ENCODE data around the gene MDN1. TPM values are rescaled to one million over a fixed set of nuclear protein-coding genes. Genes with fewer than 3 reads are reported as not detected.

Gene MDN1
- total and polyA plus RNA-seq, 2 of the 8 experiments (the other 6 are each of a cell fraction or from before 2014, with no cell fraction given): 53.5 to 179 TPM

GRCh38 chr6:89610149-89610642 is 209.4 kb downstream of the MDN1 start (continued):
- TF ChIP-seq, protein P1, sequence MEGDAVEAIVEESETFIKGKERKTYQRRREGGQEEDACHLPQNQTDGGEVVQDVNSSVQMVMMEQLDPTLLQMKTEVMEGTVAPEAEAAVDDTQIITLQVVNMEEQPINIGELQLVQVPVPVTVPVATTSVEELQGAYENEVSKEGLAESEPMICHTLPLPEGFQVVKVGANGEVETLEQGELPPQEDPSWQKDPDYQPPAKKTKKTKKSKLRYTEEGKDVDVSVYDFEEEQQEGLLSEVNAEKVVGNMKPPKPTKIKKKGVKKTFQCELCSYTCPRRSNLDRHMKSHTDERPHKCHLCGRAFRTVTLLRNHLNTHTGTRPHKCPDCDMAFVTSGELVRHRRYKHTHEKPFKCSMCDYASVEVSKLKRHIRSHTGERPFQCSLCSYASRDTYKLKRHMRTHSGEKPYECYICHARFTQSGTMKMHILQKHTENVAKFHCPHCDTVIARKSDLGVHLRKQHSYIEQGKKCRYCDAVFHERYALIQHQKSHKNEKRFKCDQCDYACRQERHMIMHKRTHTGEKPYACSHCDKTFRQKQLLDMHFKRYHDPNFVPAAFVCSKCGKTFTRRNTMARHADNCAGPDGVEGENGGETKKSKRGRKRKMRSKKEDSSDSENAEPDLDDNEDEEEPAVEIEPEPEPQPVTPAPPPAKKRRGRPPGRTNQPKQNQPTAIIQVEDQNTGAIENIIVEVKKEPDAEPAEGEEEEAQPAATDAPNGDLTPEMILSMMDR (IDR thresholded peaks at IDR 0.05; ENCODE audit: control extremely low read depth in 1 of 3, insufficient read depth in 1 of 3, low read depth in 1 of 3, low read length in 3 of 3): peak; percentile 80 to 89 (median 82)
- no peak for TF ChIP-seq RBBP5 (IDR thresholded peaks at IDR 0.05; ENCODE audit: borderline replicate concordance, low read depth, low read length)
- TF ChIP-seq CEBPB (IDR thresholded peaks at IDR 0.05; ENCODE audit: low read depth, low read length): peak; percentile 17; the same call in 1 of the 2 replicates
- no peak for TF ChIP-seq JUN (IDR thresholded peaks at IDR 0.05; ENCODE audit: low read depth, low read length)
- no peak for TF ChIP-seq CREB1 (IDR thresholded peaks at IDR 0.05)
- no peak for TF ChIP-seq TAF7 (optimal IDR thresholded peaks at IDR 0.05; ENCODE audit: borderline replicate concordance, low read depth, low read length)
- TF ChIP-seq TEAD4 (IDR thresholded peaks at IDR 0.05; ENCODE audit: low read depth, low read length): no peak
- TF ChIP-seq, protein P2, sequence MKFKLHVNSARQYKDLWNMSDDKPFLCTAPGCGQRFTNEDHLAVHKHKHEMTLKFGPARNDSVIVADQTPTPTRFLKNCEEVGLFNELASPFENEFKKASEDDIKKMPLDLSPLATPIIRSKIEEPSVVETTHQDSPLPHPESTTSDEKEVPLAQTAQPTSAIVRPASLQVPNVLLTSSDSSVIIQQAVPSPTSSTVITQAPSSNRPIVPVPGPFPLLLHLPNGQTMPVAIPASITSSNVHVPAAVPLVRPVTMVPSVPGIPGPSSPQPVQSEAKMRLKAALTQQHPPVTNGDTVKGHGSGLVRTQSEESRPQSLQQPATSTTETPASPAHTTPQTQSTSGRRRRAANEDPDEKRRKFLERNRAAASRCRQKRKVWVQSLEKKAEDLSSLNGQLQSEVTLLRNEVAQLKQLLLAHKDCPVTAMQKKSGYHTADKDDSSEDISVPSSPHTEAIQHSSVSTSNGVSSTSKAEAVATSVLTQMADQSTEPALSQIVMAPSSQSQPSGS (IDR thresholded peaks at IDR 0.05; ENCODE audit: low read length): no peak
- TF ChIP-seq CTBP2 (IDR thresholded peaks at IDR 0.05; ENCODE audit: borderline replicate concordance, insufficient read depth, insufficient read length, low read length): no peak
- TF ChIP-seq PHF8 (conservative IDR thresholded peaks at IDR 0.05; ENCODE audit: low read depth, low read length): no peak
- TF ChIP-seq HDAC6 (IDR thresholded peaks at IDR 0.05; ENCODE audit: low read depth, low read length): no peak
- no peak for TF ChIP-seq SIRT6 (IDR thresholded peaks at IDR 0.05; ENCODE audit: low read length)
- TF ChIP-seq BRCA1 (IDR thresholded peaks at IDR 0.05; ENCODE audit: low read depth, low read length): no peak
- TF ChIP-seq RAD21 (IDR thresholded peaks at IDR 0.05 in 1 of 2, conservative IDR thresholded peaks at IDR 0.05 in 1 of 2; ENCODE audit: low read depth in 2 of 2, low read length in 2 of 2): peak; percentile 75 to 77
